Spleen (tissue), 7 donors: ENCODE results near the gene A2ML1.

Source experiments
- POLR2A ChIP-seq, 3 donors: fragments of 450-650 bp; IDR thresholded peaks; one replicate each; pipeline ENCODE4 v1.5.1; 2017; ENCODE audit warnings: antibody characterized with exemption in 3 of 3, mild to moderate bottlenecking in 1 of 3
- TF ChIP-seq, protein P1 (sequence below), 11 experiments: fragments of 200-600 bp in 7 of 11; fragments of 450-650 bp in 4 of 11; sonication (generic) in 4 of 11; IDR thresholded peaks in 8 of 11; conservative IDR thresholded peaks in 3 of 11; 1 replicate in 7 of 11; 2 replicates in 4 of 11; pipeline versions ENCODE4 v1.4.0 to v1.8.0; 2016 to 2021; ENCODE audit warnings: antibody characterized with exemption in 11 of 11, inconsistent platforms in 4 of 11, mild to moderate bottlenecking in 1 of 11
- donor health status: DM: no; HTN: no; CAD: no; lungs with moderate emphysema.
- donor health status: DM: no; HTN: no; CAD: no.
- donor health status: DM: no; HTN: no; CAD: no.

- TF ChIP-seq, protein P1, sequence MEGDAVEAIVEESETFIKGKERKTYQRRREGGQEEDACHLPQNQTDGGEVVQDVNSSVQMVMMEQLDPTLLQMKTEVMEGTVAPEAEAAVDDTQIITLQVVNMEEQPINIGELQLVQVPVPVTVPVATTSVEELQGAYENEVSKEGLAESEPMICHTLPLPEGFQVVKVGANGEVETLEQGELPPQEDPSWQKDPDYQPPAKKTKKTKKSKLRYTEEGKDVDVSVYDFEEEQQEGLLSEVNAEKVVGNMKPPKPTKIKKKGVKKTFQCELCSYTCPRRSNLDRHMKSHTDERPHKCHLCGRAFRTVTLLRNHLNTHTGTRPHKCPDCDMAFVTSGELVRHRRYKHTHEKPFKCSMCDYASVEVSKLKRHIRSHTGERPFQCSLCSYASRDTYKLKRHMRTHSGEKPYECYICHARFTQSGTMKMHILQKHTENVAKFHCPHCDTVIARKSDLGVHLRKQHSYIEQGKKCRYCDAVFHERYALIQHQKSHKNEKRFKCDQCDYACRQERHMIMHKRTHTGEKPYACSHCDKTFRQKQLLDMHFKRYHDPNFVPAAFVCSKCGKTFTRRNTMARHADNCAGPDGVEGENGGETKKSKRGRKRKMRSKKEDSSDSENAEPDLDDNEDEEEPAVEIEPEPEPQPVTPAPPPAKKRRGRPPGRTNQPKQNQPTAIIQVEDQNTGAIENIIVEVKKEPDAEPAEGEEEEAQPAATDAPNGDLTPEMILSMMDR (IDR thresholded peaks at IDR 0.05 in 8 of 11, conservative IDR thresholded peaks at IDR 0.05 in 3 of 11): no peak
- no peak for TF ChIP-seq POLR2A (IDR thresholded peaks at IDR 0.05)
Measured at GRCh38 chr12:8841778-8842177, 19.4 kb downstream of the A2ML1 start.
